ENCODE measurements around the gene MORN3. TPM values are rescaled to one million over a fixed set of nuclear protein-coding genes. Genes with fewer than 3 reads are reported as not detected.

MORN3 gene
- total and polyA plus RNA-seq, 4 experiments from 2014 or later: 6.3 to 17.3 (median 10.4) TPM

- intact Hi-C loops (cut with micrococcal nuclease): no loop called here
- no peaks in the 10 kb centered on the region for H3K9me3 ChIP-seq (ENCODE audit: control insufficient read depth in 1 of 2, low read length in 2 of 2)
- CTCF ChIA-PET (ENCODE audit: partially characterized antibody): interaction anchor here (0.6 to 1.6 kb wide), 4 partner anchors 11 to 72 kb away, joined by 3 read pairs; no protein-coding TSS in a partner anchor
- H3K4me1 ChIP-seq (ENCODE audit: insufficient read depth, low read length): peaks cover 4% of the 10 kb centered on the region
- POLR2A ChIA-PET (ENCODE audit: partially characterized antibody): interaction anchor here (1.2 to 1.3 kb wide), 2 partner anchors 20 to 32 kb away, joined by 3 to 5 read pairs; no protein-coding TSS in a partner anchor
- Mint-ChIP-seq H3K36me3 (no peaks in the 10 kb centered on the region), H3K9me3 (no peaks in the 10 kb centered on the region), H3K27me3 (no peaks in the 10 kb centered on the region), H3K4me1 (peaks cover 7 to 18% (median 7%) of the 10 kb centered on the region in 4 donors), H3K4me3 (no peak overlapping the region), H3K27ac (peak overlapping the region in 2 of 7 donors; percentile 29 to 78)
- H3K4me3 ChIP-seq (ENCODE audit: low read length in 2 of 2): no peak overlapping the region
- no peak overlapping the region for H3K27ac ChIP-seq (ENCODE audit: low read depth, low read length)
- DNase-seq: no peak
- no peaks in the 10 kb centered on the region for H3K27me3 ChIP-seq (ENCODE audit: insufficient read depth, low read length)
- no peaks in the 10 kb centered on the region for H3K36me3 ChIP-seq (ENCODE audit: insufficient read depth, low read length)
These were observed 58.1 kb downstream of the MORN3 start for GRCh38 chr12:121611306-121611705.

DNA sequence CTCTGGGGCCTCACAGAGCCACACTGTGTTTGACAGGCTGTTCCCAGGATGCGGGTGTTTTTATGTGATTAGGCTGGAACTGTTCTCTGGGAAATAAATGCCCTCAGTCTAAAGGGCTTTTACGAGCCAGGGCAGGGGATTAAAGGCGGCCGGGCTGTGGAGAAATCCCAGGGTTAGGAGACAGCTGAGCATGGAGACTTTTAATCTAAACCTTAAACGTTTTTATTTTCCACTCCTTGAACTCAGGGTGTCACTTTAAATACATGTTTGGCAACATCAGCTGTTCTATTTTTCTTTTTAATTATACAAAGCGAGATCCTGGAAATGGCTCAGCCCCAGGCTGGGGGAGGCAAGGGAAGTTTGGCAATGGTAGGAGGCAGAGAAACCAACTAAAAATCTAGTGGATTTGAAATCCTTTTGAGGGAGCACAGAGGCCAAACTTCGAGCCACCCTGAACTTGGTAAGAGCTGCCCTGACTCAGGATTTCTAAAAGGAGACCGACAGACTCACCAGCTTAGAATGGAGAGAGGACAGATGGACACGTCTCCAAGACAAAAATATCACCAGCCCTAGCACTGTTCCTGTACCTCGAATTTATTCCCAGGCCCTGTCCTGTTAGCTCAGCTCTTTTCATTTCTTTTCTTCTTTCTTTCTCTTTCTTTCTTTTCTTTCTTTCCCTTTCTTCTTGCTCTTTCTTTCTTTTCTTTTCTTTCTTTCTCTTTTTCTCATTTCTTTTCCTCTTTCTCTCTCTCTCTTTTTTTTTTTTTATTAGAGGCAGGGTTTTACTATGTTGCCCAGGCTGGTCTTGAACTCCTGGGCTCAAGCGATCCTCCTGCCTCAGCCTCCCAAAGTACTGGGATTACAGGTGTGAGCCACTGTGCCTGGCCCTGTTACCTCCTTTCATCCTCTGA lies 59.0 kb downstream of the MORN3 start:
- Histone ChIP-seq H3K9me3 (ENCODE audit: control insufficient read depth in 1 of 2, low read length in 2 of 2) (no peaks in the 10 kb centered on the region), H3K4me1 (ENCODE audit: insufficient read depth, low read length) (peaks cover 4% of the 10 kb centered on the region), H3K27me3 (ENCODE audit: insufficient read depth, low read length) (no peaks in the 10 kb centered on the region), H3K36me3 (ENCODE audit: insufficient read depth, low read length) (no peaks in the 10 kb centered on the region), H3K4me3 (ENCODE audit: low read length in 2 of 2) (no peak overlapping the region), H3K27ac (ENCODE audit: low read depth, low read length) (no peak overlapping the region)
- Mint-ChIP-seq H3K27me3 (no peaks in the 10 kb centered on the region), H3K4me1 (peaks cover 5 to 13% (median 7%) of the 10 kb centered on the region in 4 donors), H3K4me3 (no peak overlapping the region), H3K9me3 (no peaks in the 10 kb centered on the region), H3K36me3 (no peaks in the 10 kb centered on the region), H3K27ac (peak overlapping the region in 6 of 7 donors; percentile 9 to 57 (median 41))
- ChIA-PET CTCF (ENCODE audit: partially characterized antibody) (interaction anchor here (0.6 to 1.6 kb wide), 3 partner anchors 13 to 32 kb away, joined by 3 read pairs; no protein-coding TSS in a partner anchor), POLR2A (ENCODE audit: partially characterized antibody) (interaction anchor here (1.2 to 1.3 kb wide), 2 partner anchors 20 to 31 kb away, joined by 3 to 5 read pairs; no protein-coding TSS in a partner anchor)
- intact Hi-C loops (cut with micrococcal nuclease): no loop called here
- no peak for DNase-seq

GRCh38 chr12:121608301-121608700 lies 61.2 kb downstream of the MORN3 start:
- Mint-ChIP-seq H3K9me3 (no peaks in the 10 kb centered on the region), H3K4me3 (no peak overlapping the region), H3K4me1 (peaks cover 0 to 4% (median 3%) of the 10 kb centered on the region in 4 donors), H3K36me3 (no peaks in the 10 kb centered on the region), H3K27ac (peak overlapping the region in 3 of 7 donors; percentile 19 to 38 (median 36)), H3K27me3 (no peaks in the 10 kb centered on the region)
- CTCF ChIA-PET (ENCODE audit: partially characterized antibody): no interaction called here
- H3K9me3 ChIP-seq (ENCODE audit: control insufficient read depth in 1 of 2, low read length in 2 of 2): no peaks in the 10 kb centered on the region
- no peaks in the 10 kb centered on the region for H3K27me3 ChIP-seq (ENCODE audit: insufficient read depth, low read length)
- H3K4me3 ChIP-seq (ENCODE audit: low read length in 2 of 2): no peak overlapping the region
- POLR2A ChIA-PET (ENCODE audit: partially characterized antibody): no interaction called here
- intact Hi-C loops (cut with micrococcal nuclease): no loop called here
- no peaks in the 10 kb centered on the region for H3K4me1 ChIP-seq (ENCODE audit: insufficient read depth, low read length)
- no peak for DNase-seq
- H3K27ac ChIP-seq (ENCODE audit: low read depth, low read length): no peak overlapping the region
- H3K36me3 ChIP-seq (ENCODE audit: insufficient read depth, low read length): no peaks in the 10 kb centered on the region

- no peak overlapping the region for H3K4me3 ChIP-seq (ENCODE audit: low read length in 2 of 2)
- CTCF ChIA-PET (ENCODE audit: partially characterized antibody): interaction anchor here (0.5 to 1.0 kb wide), 2 partner anchors 47 to 51 kb away, joined by 3 to 5 read pairs; no protein-coding TSS in a partner anchor
- POLR2A ChIA-PET (ENCODE audit: partially characterized antibody): interaction anchor here (1.7 kb wide), 1 partner anchor 12 kb away, joined by 6 read pairs; no protein-coding TSS in a partner anchor
- no peaks in the 10 kb centered on the region for H3K4me1 ChIP-seq (ENCODE audit: insufficient read depth, low read length)
- Mint-ChIP-seq H3K36me3 (no peaks in the 10 kb centered on the region), H3K27ac (no peak overlapping the region), H3K4me1 (peaks cover 0 to 3% (median under 1%) of the 10 kb centered on the region in 4 donors), H3K4me3 (no peak overlapping the region), H3K27me3 (no peaks in the 10 kb centered on the region), H3K9me3 (no peaks in the 10 kb centered on the region)
- H3K27me3 ChIP-seq (ENCODE audit: insufficient read depth, low read length): no peaks in the 10 kb centered on the region
- H3K9me3 ChIP-seq (ENCODE audit: control insufficient read depth in 1 of 2, low read length in 2 of 2): no peaks in the 10 kb centered on the region
- H3K27ac ChIP-seq (ENCODE audit: low read depth, low read length): no peak overlapping the region
- intact Hi-C loops (cut with micrococcal nuclease): no loop called here
- H3K36me3 ChIP-seq (ENCODE audit: insufficient read depth, low read length): no peaks in the 10 kb centered on the region
- no peak for DNase-seq
These were observed 65.9 kb downstream of the MORN3 start for GRCh38 chr12:121603581-121603980.

DNA sequence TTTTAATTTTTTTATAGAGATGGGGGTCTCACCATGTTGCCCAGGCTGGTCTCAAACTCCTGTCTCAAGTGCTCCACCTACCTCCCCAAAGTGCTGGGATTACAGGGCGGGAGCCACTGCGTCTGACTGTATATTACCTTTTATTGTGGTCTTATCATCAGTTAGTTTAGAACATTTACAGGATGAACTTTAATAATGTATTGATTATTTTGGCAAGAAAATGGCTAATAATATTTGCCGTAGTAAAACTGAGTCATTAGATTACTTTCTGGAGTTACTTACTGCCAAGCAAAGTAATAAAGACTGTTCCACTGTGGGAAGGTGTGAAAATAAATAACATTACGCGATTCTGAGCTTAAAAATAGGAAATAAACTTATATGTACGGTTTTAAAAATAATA lies 66.7 kb downstream of the MORN3 start:
- DNase-seq: no peak
- no peak overlapping the region for H3K27ac Mint-ChIP-seq
- CTCF ChIA-PET (ENCODE audit: partially characterized antibody): interaction anchor here (0.5 to 1.0 kb wide), 2 partner anchors 47 to 50 kb away, joined by 3 to 5 read pairs; no protein-coding TSS in a partner anchor
- H3K36me3 Mint-ChIP-seq: no peaks in the 10 kb centered on the region
- Histone ChIP-seq H3K4me1 (ENCODE audit: insufficient read depth, low read length) (no peaks in the 10 kb centered on the region), H3K27ac (ENCODE audit: low read depth, low read length) (no peak overlapping the region), H3K4me3 (ENCODE audit: low read length in 2 of 2) (no peak overlapping the region), H3K36me3 (ENCODE audit: insufficient read depth, low read length) (no peaks in the 10 kb centered on the region), H3K9me3 (ENCODE audit: control insufficient read depth in 1 of 2, low read length in 2 of 2) (no peaks in the 10 kb centered on the region), H3K27me3 (ENCODE audit: insufficient read depth, low read length) (no peaks in the 10 kb centered on the region)
- POLR2A ChIA-PET (ENCODE audit: partially characterized antibody): interaction anchor here (1.4 to 1.7 kb wide), 2 partner anchors 11 to 26 kb away, joined by 3 to 6 read pairs; no protein-coding TSS in a partner anchor
- H3K4me3 Mint-ChIP-seq: no peak overlapping the region
- H3K9me3 Mint-ChIP-seq: no peaks in the 10 kb centered on the region
- H3K27me3 Mint-ChIP-seq: no peaks in the 10 kb centered on the region
- intact Hi-C loops (cut with micrococcal nuclease): no loop called here
- peaks cover 0 to 4% (median 0%) of the 10 kb centered on the region in 4 donors for H3K4me1 Mint-ChIP-seq

DNA sequence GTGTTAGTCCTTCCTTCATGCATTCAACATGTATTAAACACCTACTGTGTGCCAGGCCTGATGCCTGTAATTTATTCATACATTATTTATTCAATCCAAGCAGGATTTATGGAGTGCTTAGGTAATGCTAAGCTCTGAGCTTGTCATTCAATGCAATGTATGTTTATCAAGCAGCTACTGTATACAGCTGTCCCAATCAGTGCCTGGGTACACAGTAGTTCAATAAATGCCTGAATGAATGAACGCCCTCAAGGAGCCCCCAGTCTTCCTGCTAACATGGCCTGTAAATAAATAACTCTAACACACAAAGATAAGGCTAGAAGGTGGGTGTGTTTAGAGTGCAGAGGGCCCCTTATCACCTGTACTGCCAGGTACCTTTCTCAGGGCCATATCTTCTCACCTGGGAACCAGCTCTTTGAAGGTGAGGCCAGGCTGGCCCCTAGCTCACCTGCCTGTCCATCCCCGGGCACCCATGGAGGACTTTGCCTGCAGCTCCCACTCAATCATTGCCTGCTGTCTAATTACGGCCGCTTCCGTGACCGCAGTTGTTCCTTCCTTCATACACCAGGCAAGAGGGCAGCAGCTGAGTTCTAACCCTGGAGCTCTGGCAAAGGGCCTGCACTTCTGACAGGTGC lies 68.6 kb downstream of the MORN3 start:
- H3K27me3 ChIP-seq (ENCODE audit: insufficient read depth, low read length): no peaks in the 10 kb centered on the region
- H3K36me3 Mint-ChIP-seq: peaks cover under 1 to 1% of the 10 kb centered on the region in 2 donors

More for the DNA sequence above, 68.6 kb downstream of the MORN3 start:
- Histone ChIP-seq H3K4me3 (ENCODE audit: low read length in 2 of 2) (no peak overlapping the region), H3K27ac (ENCODE audit: low read depth, low read length) (no peak overlapping the region), H3K4me1 (ENCODE audit: insufficient read depth, low read length) (no peaks in the 10 kb centered on the region), H3K9me3 (ENCODE audit: control insufficient read depth in 1 of 2, low read length in 2 of 2) (no peaks in the 10 kb centered on the region), H3K36me3 (ENCODE audit: insufficient read depth, low read length) (no peaks in the 10 kb centered on the region)
- Mint-ChIP-seq H3K27me3 (no peaks in the 10 kb centered on the region), H3K27ac (no peak overlapping the region), H3K4me1 (peaks cover 0 to 4% (median 1%) of the 10 kb centered on the region in 4 donors), H3K9me3 (no peaks in the 10 kb centered on the region), H3K4me3 (no peak overlapping the region)
- no peak for DNase-seq
- intact Hi-C loops (cut with micrococcal nuclease): no loop called here
- ChIA-PET POLR2A (ENCODE audit: partially characterized antibody) (interaction anchor here (0.6 to 1.8 kb wide), 4 partner anchors 10 to 53 kb away, joined by 3 to 10 read pairs (median 5); no protein-coding TSS in a partner anchor), CTCF (ENCODE audit: partially characterized antibody) (interaction anchor here (0.7 to 4.0 kb wide), 6 partner anchors 11 to 194 kb away, joined by 3 to 15 read pairs (median 4); no protein-coding TSS in a partner anchor)

Measured in CD4-positive, alpha-beta memory T cell (primary cell).